ENCODE data around the gene DRD4.

DNA sequence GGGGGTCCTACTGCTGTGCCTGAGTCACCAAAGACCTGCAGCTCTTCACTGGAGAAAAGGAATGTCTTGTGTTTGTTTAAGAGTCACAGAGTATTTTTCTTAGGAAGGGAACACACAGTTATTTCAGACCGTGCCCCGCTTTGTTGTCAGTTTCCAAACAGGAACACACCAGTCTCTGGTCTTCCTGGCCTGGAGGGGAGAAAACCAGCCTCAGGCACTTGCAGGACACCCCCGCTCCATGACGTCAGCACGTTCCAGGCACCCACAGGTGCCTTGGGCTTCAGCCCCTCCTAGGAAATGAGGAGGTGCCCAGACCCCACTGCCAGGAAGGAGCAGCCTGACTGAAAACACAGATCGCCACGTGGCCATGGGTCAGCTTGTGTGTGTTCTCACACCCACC is 52.6 kb downstream of the DRD4 start:
- no peak for TF ChIP-seq TAF7 (optimal IDR thresholded peaks at IDR 0.05; ENCODE audit: borderline replicate concordance, low read depth, low read length)
- no peak for TF ChIP-seq SIN3A (conservative IDR thresholded peaks at IDR 0.05 in 1 of 2, IDR thresholded peaks at IDR 0.05 in 1 of 2; ENCODE audit: low read depth in 1 of 2, low read length in 2 of 2)
- TF ChIP-seq TCF12 (IDR thresholded peaks at IDR 0.05; ENCODE audit: low read depth, low read length) = no peak
- TF ChIP-seq, protein P1, sequence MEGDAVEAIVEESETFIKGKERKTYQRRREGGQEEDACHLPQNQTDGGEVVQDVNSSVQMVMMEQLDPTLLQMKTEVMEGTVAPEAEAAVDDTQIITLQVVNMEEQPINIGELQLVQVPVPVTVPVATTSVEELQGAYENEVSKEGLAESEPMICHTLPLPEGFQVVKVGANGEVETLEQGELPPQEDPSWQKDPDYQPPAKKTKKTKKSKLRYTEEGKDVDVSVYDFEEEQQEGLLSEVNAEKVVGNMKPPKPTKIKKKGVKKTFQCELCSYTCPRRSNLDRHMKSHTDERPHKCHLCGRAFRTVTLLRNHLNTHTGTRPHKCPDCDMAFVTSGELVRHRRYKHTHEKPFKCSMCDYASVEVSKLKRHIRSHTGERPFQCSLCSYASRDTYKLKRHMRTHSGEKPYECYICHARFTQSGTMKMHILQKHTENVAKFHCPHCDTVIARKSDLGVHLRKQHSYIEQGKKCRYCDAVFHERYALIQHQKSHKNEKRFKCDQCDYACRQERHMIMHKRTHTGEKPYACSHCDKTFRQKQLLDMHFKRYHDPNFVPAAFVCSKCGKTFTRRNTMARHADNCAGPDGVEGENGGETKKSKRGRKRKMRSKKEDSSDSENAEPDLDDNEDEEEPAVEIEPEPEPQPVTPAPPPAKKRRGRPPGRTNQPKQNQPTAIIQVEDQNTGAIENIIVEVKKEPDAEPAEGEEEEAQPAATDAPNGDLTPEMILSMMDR (IDR thresholded peaks at IDR 0.05; ENCODE audit: control extremely low read depth in 1 of 3, insufficient read depth in 1 of 3, low read depth in 1 of 3, low read length in 3 of 3) = no peak
- TF ChIP-seq, protein P2, sequence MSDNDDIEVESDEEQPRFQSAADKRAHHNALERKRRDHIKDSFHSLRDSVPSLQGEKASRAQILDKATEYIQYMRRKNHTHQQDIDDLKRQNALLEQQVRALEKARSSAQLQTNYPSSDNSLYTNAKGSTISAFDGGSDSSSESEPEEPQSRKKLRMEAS (IDR thresholded peaks at IDR 0.05) = no peak
- no peak for TF ChIP-seq ASH2L (IDR thresholded peaks at IDR 0.05; ENCODE audit: low read length)
- TF ChIP-seq, protein P3, sequence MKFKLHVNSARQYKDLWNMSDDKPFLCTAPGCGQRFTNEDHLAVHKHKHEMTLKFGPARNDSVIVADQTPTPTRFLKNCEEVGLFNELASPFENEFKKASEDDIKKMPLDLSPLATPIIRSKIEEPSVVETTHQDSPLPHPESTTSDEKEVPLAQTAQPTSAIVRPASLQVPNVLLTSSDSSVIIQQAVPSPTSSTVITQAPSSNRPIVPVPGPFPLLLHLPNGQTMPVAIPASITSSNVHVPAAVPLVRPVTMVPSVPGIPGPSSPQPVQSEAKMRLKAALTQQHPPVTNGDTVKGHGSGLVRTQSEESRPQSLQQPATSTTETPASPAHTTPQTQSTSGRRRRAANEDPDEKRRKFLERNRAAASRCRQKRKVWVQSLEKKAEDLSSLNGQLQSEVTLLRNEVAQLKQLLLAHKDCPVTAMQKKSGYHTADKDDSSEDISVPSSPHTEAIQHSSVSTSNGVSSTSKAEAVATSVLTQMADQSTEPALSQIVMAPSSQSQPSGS (IDR thresholded peaks at IDR 0.05; ENCODE audit: low read length) = no peak
- TF ChIP-seq SP4 (IDR thresholded peaks at IDR 0.05; ENCODE audit: low read length) = no peak
- no peak for TF ChIP-seq POLR2A (IDR thresholded peaks at IDR 0.05; ENCODE audit: control extremely low read depth in 1 of 2, low read depth in 2 of 2, low read length in 2 of 2)
- TF ChIP-seq MAFK (IDR thresholded peaks at IDR 0.05; ENCODE audit: low read depth, low read length) = no peak
- no peak for TF ChIP-seq SP1 (IDR thresholded peaks at IDR 0.05; ENCODE audit: low read depth, low read length)
- TF ChIP-seq, protein P4, sequence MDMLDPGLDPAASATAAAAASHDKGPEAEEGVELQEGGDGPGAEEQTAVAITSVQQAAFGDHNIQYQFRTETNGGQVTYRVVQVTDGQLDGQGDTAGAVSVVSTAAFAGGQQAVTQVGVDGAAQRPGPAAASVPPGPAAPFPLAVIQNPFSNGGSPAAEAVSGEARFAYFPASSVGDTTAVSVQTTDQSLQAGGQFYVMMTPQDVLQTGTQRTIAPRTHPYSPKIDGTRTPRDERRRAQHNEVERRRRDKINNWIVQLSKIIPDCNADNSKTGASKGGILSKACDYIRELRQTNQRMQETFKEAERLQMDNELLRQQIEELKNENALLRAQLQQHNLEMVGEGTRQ (IDR thresholded peaks at IDR 0.05; ENCODE audit: low read length) = no peak
- no peak for TF ChIP-seq JUND (IDR thresholded peaks at IDR 0.05; ENCODE audit: low read length)
- no peak for TF ChIP-seq FOSL1 (IDR thresholded peaks at IDR 0.05; ENCODE audit: insufficient read depth, low read depth, low read length)

All from H1 (cell line).